ENCODE data around the gene VGLL4. TPM values are rescaled to one million over a fixed set of nuclear protein-coding genes. Genes with fewer than 3 reads are reported as not detected.
A peak's percentile ranks its signal among the peaks of the same experiment; 100 is the strongest.
"Not testable (repeated sequence)": the region's sequence is repeated elsewhere in the genome, so short reads cannot be mapped to it uniquely, and the experiment has no call there.

Gene VGLL4
- total RNA-seq, 1 donor from 2014 or later = 29.3 TPM

GRCh38 chr3:11532931-11533391 lies 110.8 kb downstream of the VGLL4 start:
- H3K9me3 ChIP-seq (replicated peaks) = no peaks in the 10 kb centered on the region
- no peak overlapping the region for H3K4me3 ChIP-seq
- H3K27ac ChIP-seq (replicated peaks) = no peak overlapping the region
- intact Hi-C loops (cut with micrococcal nuclease) = no loop called here
- H3K27me3 ChIP-seq (ENCODE audit: low read depth) = no peaks in the 10 kb centered on the region
- H3K36me3 ChIP-seq = no peaks in the 10 kb centered on the region
- no peak for DNase-seq
- TF ChIP-seq CTCF (IDR thresholded peaks at IDR 0.05; ENCODE audit: borderline replicate concordance) = no peak
- H3K4me1 ChIP-seq = peaks cover 34% of the 10 kb centered on the region

GRCh38 chr3:11530153-11530721 lies 113.5 kb downstream of the VGLL4 start:
- Histone ChIP-seq H3K36me3 (no peaks in the 10 kb centered on the region), H3K4me3 (no peak overlapping the region), H3K9me3 (replicated peaks) (no peaks in the 10 kb centered on the region), H3K4me1 (peaks cover 34% of the 10 kb centered on the region), H3K27me3 (ENCODE audit: low read depth) (no peaks in the 10 kb centered on the region), H3K27ac (replicated peaks) (peak overlapping the region; percentile 24)
- peak; percentile 67 for DNase-seq
- peak; percentile 31 for TF ChIP-seq CTCF (IDR thresholded peaks at IDR 0.05; ENCODE audit: borderline replicate concordance)
- intact Hi-C loops (cut with micrococcal nuclease) = no loop called here

- Histone ChIP-seq H3K27me3 (ENCODE audit: low read depth) (no peaks in the 10 kb centered on the region), H3K4me1 (peaks cover 28% of the 10 kb centered on the region), H3K27ac (replicated peaks) (no peak overlapping the region), H3K36me3 (no peaks in the 10 kb centered on the region), H3K9me3 (replicated peaks) (no peaks in the 10 kb centered on the region), H3K4me3 (no peak overlapping the region)
- intact Hi-C loops (cut with micrococcal nuclease) = no loop called here
- no peak for DNase-seq
- TF ChIP-seq CTCF (IDR thresholded peaks at IDR 0.05; ENCODE audit: borderline replicate concordance) = no peak
Measured at GRCh38 chr3:11529281-11529680, 114.4 kb downstream of the VGLL4 start.

GRCh38 chr3:11526121-11526520 lies 117.6 kb downstream of the VGLL4 start:
- H3K9me3 ChIP-seq (replicated peaks); H3K36me3 ChIP-seq; DNase-seq; H3K27ac ChIP-seq (replicated peaks); H3K27me3 ChIP-seq (ENCODE audit: low read depth); H3K4me3 ChIP-seq; intact Hi-C loops (cut with micrococcal nuclease): not testable (repeated sequence)
- H3K4me1 ChIP-seq = peaks cover 22% of the 10 kb centered on the region

- TF ChIP-seq CTCF (IDR thresholded peaks at IDR 0.05; ENCODE audit: borderline replicate concordance) = no peak
- no peak overlapping the region for H3K4me3 ChIP-seq
- H3K4me1 ChIP-seq = peaks cover 8% of the 10 kb centered on the region
- H3K9me3 ChIP-seq (replicated peaks) = no peaks in the 10 kb centered on the region
- no peaks in the 10 kb centered on the region for H3K36me3 ChIP-seq
- no peak for DNase-seq
- intact Hi-C loops (cut with micrococcal nuclease) = no loop called here
- no peaks in the 10 kb centered on the region for H3K27me3 ChIP-seq (ENCODE audit: low read depth)
- peak overlapping the region; percentile 12 for H3K27ac ChIP-seq (replicated peaks)
Measured at GRCh38 chr3:11523572-11524101, 120.1 kb downstream of the VGLL4 start.

- Histone ChIP-seq H3K27ac (replicated peaks) (peak overlapping the region; percentile 12), H3K9me3 (replicated peaks) (no peaks in the 10 kb centered on the region), H3K36me3 (no peaks in the 10 kb centered on the region), H3K27me3 (ENCODE audit: low read depth) (no peaks in the 10 kb centered on the region), H3K4me1 (peaks cover 8% of the 10 kb centered on the region), H3K4me3 (no peak overlapping the region)
- no peak for DNase-seq
- intact Hi-C loops (cut with micrococcal nuclease) = no loop called here
- no peak for TF ChIP-seq CTCF (IDR thresholded peaks at IDR 0.05; ENCODE audit: borderline replicate concordance)
Measured at GRCh38 chr3:11522953-11523571, 120.7 kb downstream of the VGLL4 start.

Data from left ventricle myocardium inferior (tissue), 1 donor.